AG09309 (cell line): ENCODE measurements around the gene HSPB7.

Experiments used
- DNase-seq: peaks from one replicate; pipeline ENCODE4 v3.0.0-alpha.2; 2010; ENCODE audit warnings: low read depth
- H3K4me3 ChIP-seq: 2 replicates; pipeline ENCODE4 v1.5.1; 2011; ENCODE audit warnings: mild to moderate bottlenecking, low read depth, low read length, moderate library complexity; ENCODE audit not compliant: control insufficient read depth
- CTCF ChIP-seq: IDR thresholded peaks from 2 replicates; pipeline ENCODE4 v1.5.1; 2011; ENCODE audit warnings: mild to moderate bottlenecking, low read depth, low read length, inconsistent platforms; ENCODE audit not compliant: insufficient read depth, control insufficient read depth; ENCODE audit errors: missing control alignments

HSPB7 gene

GRCh38 chr1:16019644-16020277, 1.9 kb upstream of the HSPB7 start:
- no peak overlapping the region for H3K4me3 ChIP-seq
- DNase-seq: no peak
- no peak for TF ChIP-seq CTCF

GRCh38 chr1:16018749-16019643, 1.2 kb upstream of the HSPB7 start:
- TF ChIP-seq CTCF: no peak
- DNase-seq: no peak
- H3K4me3 ChIP-seq: no peak overlapping the region

- no peak for DNase-seq
- no peak overlapping the region for H3K4me3 ChIP-seq
- no peak for TF ChIP-seq CTCF
Observed at GRCh38 chr1:16018308-16018707, 465 bp upstream of the HSPB7 start.

GRCh38 chr1:16017076-16017460, 775 bp downstream of the HSPB7 start:
- no peak overlapping the region for H3K4me3 ChIP-seq
- no peak for DNase-seq
- no peak for TF ChIP-seq CTCF

GRCh38 chr1:16015960-16016901, 1.6 kb downstream of the HSPB7 start:
- no peak for TF ChIP-seq CTCF
- no peak for DNase-seq
- no peak overlapping the region for H3K4me3 ChIP-seq

- no peak overlapping the region for H3K4me3 ChIP-seq
- TF ChIP-seq CTCF: no peak
- DNase-seq: no peak
Observed at GRCh38 chr1:16015491-16015890, 2.4 kb downstream of the HSPB7 start.
